Umbilical cord (tissue), 2 donors: ENCODE measurements around the gene TAOK2. TPM values are rescaled to one million over a fixed set of nuclear protein-coding genes. Genes with fewer than 3 reads are reported as not detected.
A peak's percentile ranks its signal among the peaks of the same experiment; 100 is the strongest.
"Not testable (repeated sequence)": the region's sequence is repeated elsewhere in the genome, so short reads cannot be mapped to it uniquely, and the experiment has no call there.

Source experiments
- DNase-seq: peaks from one replicate; pipeline ENCODE4 v3.0.0-alpha.2; 2015; ENCODE audit warnings: low spot score
- total RNA-seq: library from RNA; depleted of rRNA; stranded (reverse); fragments of >200 nt; gene quantifications from one replicate; pipeline ENCODE4 v1.2.3, GENCODE V29; 2014; ENCODE audit warnings: low replicate concordance; ENCODE audit not compliant: insufficient read depth

TAOK2 gene
- total RNA-seq, 1 donor from 2014 or later, result 31.8 TPM

GRCh38 chr16:30023586-30023985, 49.9 kb downstream of the TAOK2 start:
- DNase-seq, result no peak

- no peak for DNase-seq
Measured at GRCh38 chr16:30024451-30024850, 50.8 kb downstream of the TAOK2 start.

GRCh38 chr16:30025156-30025555, 51.5 kb downstream of the TAOK2 start:
- no peak for DNase-seq

- no peak for DNase-seq
Measured at GRCh38 chr16:30025574-30025973, 51.9 kb downstream of the TAOK2 start.

- no peak for DNase-seq
Measured at GRCh38 chr16:30026449-30026848, 52.8 kb downstream of the TAOK2 start.

GRCh38 chr16:30027588-30028437, 54.1 kb downstream of the TAOK2 start:
- no peak for DNase-seq

- no peak for DNase-seq
Measured at GRCh38 chr16:30028438-30029076, 54.9 kb downstream of the TAOK2 start.

- DNase-seq, result no peak
Measured at GRCh38 chr16:30030011-30030685, 56.5 kb downstream of the TAOK2 start.

GRCh38 chr16:30030841-30031413, 57.3 kb downstream of the TAOK2 start, which contains the start of gene TLCD3B:
TLCD3B (minus strand) TSS chr16:30031271; CDS start chr16:30030527, 744 bp downstream.
- no peak for DNase-seq

- no peak for DNase-seq
Measured at GRCh38 chr16:30031477-30031918, 57.8 kb downstream of the TAOK2 start.

GRCh38 chr16:30032083-30032819, 58.6 kb downstream of the TAOK2 start:
- DNase-seq, result peak; percentile 33

- DNase-seq, result no peak
Measured at GRCh38 chr16:30033270-30033669, 59.6 kb downstream of the TAOK2 start.

GRCh38 chr16:30040221-30040620, 66.6 kb downstream of the TAOK2 start:
- no peak for DNase-seq

GRCh38 chr16:30040690-30041089, 67.0 kb downstream of the TAOK2 start:
- DNase-seq, result not testable (repeated sequence)

GRCh38 chr16:30041841-30042240, 68.2 kb downstream of the TAOK2 start:
- peak; percentile 57 for DNase-seq

Other genes starting within 250 kb of the TAOK2 start
- gene C16orf54, start 227.9 kb upstream of the TAOK2 start, total RNA-seq, result 0.72 TPM
- gene ZG16, start 195.6 kb upstream of the TAOK2 start, total RNA-seq, result 2.2 TPM
- 25.0 TPM for gene KIF22, start 183.1 kb upstream of the TAOK2 start, total RNA-seq
- 103 TPM for gene MAZ, start 167.3 kb upstream of the TAOK2 start, total RNA-seq
- 7.9 TPM for gene PRRT2, start 161.7 kb upstream of the TAOK2 start, total RNA-seq
- gene PAGR1, start 157.7 kb upstream of the TAOK2 start, total RNA-seq, result 13.7 TPM
- gene MVP, start 153.4 kb upstream of the TAOK2 start, total RNA-seq, result 91.7 TPM
- gene CDIPT, start 110.6 kb upstream of the TAOK2 start, total RNA-seq, result 68.1 TPM
- gene SEZ6L2, start 74.3 kb upstream of the TAOK2 start, total RNA-seq, result 12.5 TPM
- gene ASPHD1, start 73.4 kb upstream of the TAOK2 start, total RNA-seq, result not detected
- 9.4 TPM for gene KCTD13, start 47.6 kb upstream of the TAOK2 start, total RNA-seq
- gene TMEM219, start 11.8 kb upstream of the TAOK2 start, total RNA-seq, result 26.7 TPM
- 1.4 TPM for gene HIRIP3, start 21.7 kb downstream of the TAOK2 start, total RNA-seq
- 8.9 TPM for gene INO80E, start 22.4 kb downstream of the TAOK2 start, total RNA-seq
- gene DOC2A, start 37.2 kb downstream of the TAOK2 start, total RNA-seq, result 0.48 TPM
- 8.9 TPM for gene C16orf92, start 49.3 kb downstream of the TAOK2 start, total RNA-seq
- gene TLCD3B, start 57.4 kb downstream of the TAOK2 start, total RNA-seq, result not detected
- 321 TPM for gene ALDOA, start 91.9 kb downstream of the TAOK2 start, total RNA-seq
- gene PPP4C, start 102.1 kb downstream of the TAOK2 start, total RNA-seq, result 46.5 TPM
- 0.48 TPM for gene TBX6, start 118.1 kb downstream of the TAOK2 start, total RNA-seq
- gene YPEL3, start 122.3 kb downstream of the TAOK2 start, total RNA-seq, result 23.6 TPM
- gene GDPD3, start 139.7 kb downstream of the TAOK2 start, total RNA-seq, result not detected
- 23.8 TPM for gene MAPK3, start 149.4 kb downstream of the TAOK2 start, total RNA-seq
- 22.9 TPM for gene CORO1A, start 209.7 kb downstream of the TAOK2 start, total RNA-seq
- gene BOLA2B, start 219.8 kb downstream of the TAOK2 start, total RNA-seq, result 110 TPM
- 10.8 TPM for gene SLX1A, start 220.0 kb downstream of the TAOK2 start, total RNA-seq
- gene SULT1A3, start 225.4 kb downstream of the TAOK2 start, total RNA-seq, result 5.1 TPM